H1 (cell line): Measurements from ENCODE around the gene MBTPS2. TPM values are rescaled to one million over a fixed set of nuclear protein-coding genes. Genes with fewer than 3 reads are reported as not detected.

Source experiments
- CBX5 ChIP-seq: fragments of 300-800, 300-1000 bp; sonication (generic); IDR thresholded peaks from 2 replicates; pipeline ENCODE4 v1.7.1; 2016; ENCODE audit warnings: antibody characterized with exemption, low read length, low read depth
- KDM4A ChIP-seq: IDR thresholded peaks from one replicate; pipeline ENCODE4 v1.7.1; 2012; ENCODE audit warnings: low read depth, mild to moderate bottlenecking, moderate library complexity, low read length, inconsistent platforms; ENCODE audit not compliant: severe bottlenecking
- POLR2A ChIP-seq, 2 experiments: IDR thresholded peaks; 1 replicate in 1 of 2; 2 replicates in 1 of 2; pipeline ENCODE4 v1.6.1; 2011; ENCODE audit warnings: low read depth in 2 of 2, low read length in 2 of 2, mild to moderate bottlenecking in 2 of 2; ENCODE audit errors: control extremely low read depth in 1 of 2
- POU5F1 ChIP-seq: IDR thresholded peaks from 2 replicates; pipeline ENCODE4 v1.6.1; 2011; ENCODE audit warnings: low read depth, mild to moderate bottlenecking, low read length, moderate library complexity
- polyA plus RNA-seq, 7 experiments: library from polyadenylated mRNA; depleted of rRNA in 3 of 7; stranded (reverse) in 5 of 7; unstranded in 2 of 7; fragments of >200 nt in 5 of 7; fragments of 200-250 nt in 2 of 7; gene quantifications; 1 replicate in 5 of 7; 2 replicates in 1 of 7; 4 replicates in 1 of 7; pipeline versions ENCODE4 v1.2.1 to v1.2.3, GENCODE V29; 2011 to 2013; ENCODE audit warnings: missing spikeins in 2 of 7, mixed read lengths in 2 of 7
- total RNA-seq: library from RNA; stranded (reverse); fragmentation: NEBNext Ultra II Directional; extraction: Animal tissue kit (Norgen Biotek cat#: 25700); gene quantifications from 2 replicates; pipeline ENCODE4 v1.2.1, GENCODE V29; 2021

Gene MBTPS2
- total and polyA plus RNA-seq, 2 of the 8 experiments (the other 6 are each of a cell fraction or from before 2014, with no cell fraction given): 4.3 to 7.4 TPM

DNA sequence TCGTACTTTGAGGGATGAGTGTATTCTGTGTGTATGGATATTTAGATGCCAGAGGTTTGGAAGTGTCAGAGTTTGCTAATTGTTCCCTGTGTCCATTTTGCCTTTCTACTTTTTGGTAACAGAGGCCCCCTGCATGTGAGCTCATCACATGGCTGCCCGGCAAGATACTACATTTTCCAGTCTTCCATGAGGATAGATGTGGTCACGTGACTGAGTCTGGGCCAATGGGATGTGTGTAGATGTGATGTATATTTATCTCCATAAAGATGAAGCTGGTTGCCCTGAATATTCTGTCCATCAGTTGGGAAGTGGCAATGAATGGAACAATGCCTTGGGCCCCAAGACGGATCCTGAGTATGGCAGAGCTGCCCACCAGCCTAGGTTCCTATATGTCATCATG lies 72.1 kb downstream of the MBTPS2 start (continued):
- TF ChIP-seq POLR2A (IDR thresholded peaks at IDR 0.05; ENCODE audit: control extremely low read depth in 1 of 2, low read depth in 2 of 2, low read length in 2 of 2) (no peak), KDM4A (no peak), POU5F1 (no peak), CBX5 (no peak)
